ENCODE results near the gene SLC13A3.

SLC13A3 gene

GRCh38 chr20:46642969-46643343, 8.3 kb downstream of the SLC13A3 start:
- no peaks in the 10 kb centered on the region for H3K79me2 ChIP-seq (ENCODE audit: insufficient read depth, low read length)
- no peaks in the 10 kb centered on the region for H3K9me3 ChIP-seq (ENCODE audit: insufficient read depth, low read depth, low read length)
- H3K4me2 ChIP-seq (ENCODE audit: low read depth, low read length, poor library complexity, severe bottlenecking) = no peak overlapping the region
- H3K36me3 ChIP-seq (ENCODE audit: insufficient read depth, low read length) = no peaks in the 10 kb centered on the region
- no peak for TF ChIP-seq CTCF (conservative IDR thresholded peaks at IDR 0.05; ENCODE audit: low read length)
- no peak for TF ChIP-seq EZH2phosphoT487 (IDR thresholded peaks at IDR 0.05; ENCODE audit: borderline replicate concordance)
- no peaks in the 10 kb centered on the region for H3F3A ChIP-seq (ENCODE audit: low read depth)
- H4K20me1 ChIP-seq (ENCODE audit: insufficient read depth, low read length, poor library complexity, severe bottlenecking) = no peaks in the 10 kb centered on the region
- no peaks in the 10 kb centered on the region for H3K27me3 ChIP-seq (ENCODE audit: insufficient read depth, low read length, poor library complexity, severe bottlenecking)
- H3K9me2 ChIP-seq (replicated peaks; ENCODE audit: low read depth, low read length) = no peaks in the 10 kb centered on the region
- H3K9ac ChIP-seq (ENCODE audit: low read depth, low read length, poor library complexity, severe bottlenecking) = no peak overlapping the region
- no peak overlapping the region for H3K4me3 ChIP-seq (ENCODE audit: low read length, poor library complexity, severe bottlenecking)
- H2AFZ ChIP-seq (ENCODE audit: low read length) = no peak overlapping the region
- peaks cover 3% of the 10 kb centered on the region for H3K4me1 ChIP-seq (ENCODE audit: insufficient read depth, low read length, poor library complexity, severe bottlenecking)

GRCh38 chr20:46642265-46642968, 8.8 kb downstream of the SLC13A3 start:
- Histone ChIP-seq H3K27me3 (ENCODE audit: insufficient read depth, low read length, poor library complexity, severe bottlenecking) (no peaks in the 10 kb centered on the region), H3F3A (ENCODE audit: low read depth) (no peaks in the 10 kb centered on the region), H3K79me2 (ENCODE audit: insufficient read depth, low read length) (no peaks in the 10 kb centered on the region), H3K36me3 (ENCODE audit: insufficient read depth, low read length) (no peaks in the 10 kb centered on the region), H3K9ac (ENCODE audit: low read depth, low read length, poor library complexity, severe bottlenecking) (no peak overlapping the region), H3K4me3 (ENCODE audit: low read length, poor library complexity, severe bottlenecking) (no peak overlapping the region), H3K4me1 (ENCODE audit: insufficient read depth, low read length, poor library complexity, severe bottlenecking) (peaks cover 3% of the 10 kb centered on the region), H3K4me2 (ENCODE audit: low read depth, low read length, poor library complexity, severe bottlenecking) (no peak overlapping the region), H4K20me1 (ENCODE audit: insufficient read depth, low read length, poor library complexity, severe bottlenecking) (no peaks in the 10 kb centered on the region), H3K9me2 (replicated peaks; ENCODE audit: low read depth, low read length) (no peaks in the 10 kb centered on the region), H3K9me3 (ENCODE audit: insufficient read depth, low read depth, low read length) (no peaks in the 10 kb centered on the region), H2AFZ (ENCODE audit: low read length) (no peak overlapping the region)
- TF ChIP-seq CTCF (conservative IDR thresholded peaks at IDR 0.05; ENCODE audit: low read length) = no peak
- TF ChIP-seq EZH2phosphoT487 (IDR thresholded peaks at IDR 0.05; ENCODE audit: borderline replicate concordance) = no peak

- TF ChIP-seq EZH2phosphoT487 (IDR thresholded peaks at IDR 0.05; ENCODE audit: borderline replicate concordance) (no peak), CTCF (conservative IDR thresholded peaks at IDR 0.05; ENCODE audit: low read length) (no peak)
- Histone ChIP-seq H3K4me1 (ENCODE audit: insufficient read depth, low read length, poor library complexity, severe bottlenecking) (peaks cover 3% of the 10 kb centered on the region), H2AFZ (ENCODE audit: low read length) (no peak overlapping the region), H4K20me1 (ENCODE audit: insufficient read depth, low read length, poor library complexity, severe bottlenecking) (no peaks in the 10 kb centered on the region), H3K36me3 (ENCODE audit: insufficient read depth, low read length) (no peaks in the 10 kb centered on the region), H3K9me2 (replicated peaks; ENCODE audit: low read depth, low read length) (no peaks in the 10 kb centered on the region), H3K27me3 (ENCODE audit: insufficient read depth, low read length, poor library complexity, severe bottlenecking) (no peaks in the 10 kb centered on the region), H3F3A (ENCODE audit: low read depth) (no peaks in the 10 kb centered on the region), H3K4me3 (ENCODE audit: low read length, poor library complexity, severe bottlenecking) (no peak overlapping the region), H3K9me3 (ENCODE audit: insufficient read depth, low read depth, low read length) (no peaks in the 10 kb centered on the region), H3K9ac (ENCODE audit: low read depth, low read length, poor library complexity, severe bottlenecking) (no peak overlapping the region), H3K4me2 (ENCODE audit: low read depth, low read length, poor library complexity, severe bottlenecking) (no peak overlapping the region), H3K79me2 (ENCODE audit: insufficient read depth, low read length) (no peaks in the 10 kb centered on the region)
These were observed 9.8 kb downstream of the SLC13A3 start for GRCh38 chr20:46641424-46641823.
